SK-N-SH (cell line): ENCODE results near the gene COX10. TPM values are rescaled to one million over a fixed set of nuclear protein-coding genes. Genes with fewer than 3 reads are reported as not detected.

ENCODE experiments used
- CTCF ChIA-PET: fragments of 300-600, 350-600 bp; formaldehyde crosslinking; extraction: SDS; loops from one replicate; lab custom pipeline; 2021; lab: Yijun Ruan, JAX
- POLR2A ChIA-PET: fragments of 350-600 bp; sonication (Branson Sonifier 250); formaldehyde crosslinking; extraction: SDS; loops from one replicate; lab custom pipeline; 2020; ENCODE audit warnings: antibody characterized with exemption, inconsistent platforms; lab: Yijun Ruan, JAX
- DNase-seq: peaks from one replicate; pipeline ENCODE4 v3.0.0; 2012
- H2AFZ ChIP-seq: fragments of 200-600 bp; sonication (generic); 2 replicates; pipeline ENCODE4 v1.8.1; 2016; ENCODE audit warnings: antibody characterized with exemption, mild to moderate bottlenecking, low read depth
- H3F3A ChIP-seq: fragments of 200-600 bp; sonication (generic); replicated peaks from 2 replicates; pipeline ENCODE3; 2016; ENCODE audit warnings: antibody characterized with exemption, mild to moderate bottlenecking; ENCODE audit not compliant: insufficient read depth
- H3K27ac ChIP-seq, 2 experiments: fragments of 200-500 bp in 1 of 2; fragments of 200-600 bp in 1 of 2; sonication (Bioruptor generic) in 1 of 2; sonication (generic), shearing (Covaris generic) in 1 of 2; 2 replicates each; pipeline versions ENCODE4 v1.5.1 to v1.6.1; 2014 to 2016; ENCODE audit warnings: low read depth in 2 of 2, inconsistent platforms in 1 of 2, low read length in 1 of 2, mild to moderate bottlenecking in 1 of 2, mixed read lengths in 1 of 2
- H3K27me3 ChIP-seq: fragments of 200-600 bp; sonication (generic), shearing (Covaris generic); 2 replicates; pipeline ENCODE4 v1.6.1; 2016; ENCODE audit warnings: mixed run types; ENCODE audit not compliant: insufficient read depth
- H3K36me3 ChIP-seq, 2 experiments: fragments of 200-500 bp in 1 of 2; fragments of 200-600 bp in 1 of 2; sonication (Bioruptor generic) in 1 of 2; sonication (generic) in 1 of 2; replicated peaks in 1 of 2; 2 replicates each; pipeline versions ENCODE3 to v1.5.1; 2014 to 2016; ENCODE audit warnings: low read length in 1 of 2, mild to moderate bottlenecking in 1 of 2; ENCODE audit not compliant: insufficient read depth in 2 of 2, control insufficient read depth in 1 of 2
- H3K4me1 ChIP-seq, 2 experiments: fragments of 200-500 bp in 1 of 2; fragments of 200-600 bp in 1 of 2; sonication (Bioruptor generic) in 1 of 2; sonication (generic), shearing (Covaris generic) in 1 of 2; 2 replicates each; pipeline versions ENCODE4 v1.5.1 to v1.6.1; 2014 to 2016; ENCODE audit warnings: low read depth in 1 of 2, low read length in 1 of 2, mixed run types in 1 of 2; ENCODE audit not compliant: insufficient read depth in 2 of 2, control insufficient read depth in 1 of 2
- H3K4me2 ChIP-seq: fragments of 200-600 bp; sonication (generic), shearing (Covaris generic); 2 replicates; pipeline ENCODE4 v1.6.1; 2017; ENCODE audit warnings: mixed run types
- H3K4me3 ChIP-seq, 2 experiments: fragments of 200-500 bp in 1 of 2; fragments of 200-600 bp in 1 of 2; sonication (Bioruptor generic) in 1 of 2; sonication (generic), shearing (Covaris generic) in 1 of 2; 2 replicates each; pipeline versions ENCODE4 v1.5.1 to v1.8.1; 2014 to 2016; ENCODE audit warnings: low read depth in 2 of 2, inconsistent platforms in 1 of 2, low read length in 1 of 2, mild to moderate bottlenecking in 1 of 2, mixed read lengths in 1 of 2, moderate library complexity in 1 of 2
- H3K79me2 ChIP-seq: fragments of 200-600 bp; sonication (generic); 2 replicates; pipeline ENCODE4 v1.8.1; 2017; ENCODE audit warnings: mild to moderate bottlenecking; ENCODE audit not compliant: insufficient read depth
- H3K9ac ChIP-seq: fragments of 200-600 bp; sonication (generic); 2 replicates; pipeline ENCODE4 v1.6.1; 2017; ENCODE audit warnings: mixed run types
- H3K9me2 ChIP-seq: fragments of 200-600 bp; sonication (generic); 2 replicates; pipeline ENCODE4 v1.6.1; 2017; ENCODE audit warnings: mixed run types
- H3K9me3 ChIP-seq: fragments of 200-600 bp; sonication (generic); 2 replicates; pipeline ENCODE4 v1.6.1; 2017; ENCODE audit warnings: mixed run types, mild to moderate bottlenecking, moderate library complexity
- H4K20me1 ChIP-seq: fragments of 200-600 bp; sonication (generic); 2 replicates; pipeline ENCODE4 v1.6.1; 2017; ENCODE audit warnings: mild to moderate bottlenecking, mixed run types; ENCODE audit not compliant: insufficient read depth
- ELF1 ChIP-seq: IDR thresholded peaks from 2 replicates; pipeline ENCODE4 v1.4.0; 2012
- GATA2 ChIP-seq: sonication (generic); formaldehyde crosslinking; IDR thresholded peaks from 2 replicates; pipeline ENCODE4 v1.5.0; 2020; ENCODE audit warnings: mild to moderate bottlenecking, missing genetic modification reagents
- JUND ChIP-seq: IDR thresholded peaks from 2 replicates; pipeline ENCODE4 v1.4.0; 2012
- MEF2A ChIP-seq: IDR thresholded peaks from 2 replicates; pipeline ENCODE4 v1.4.0; 2012; ENCODE audit warnings: low read depth, borderline replicate concordance
- RAD21 ChIP-seq: IDR thresholded peaks from 2 replicates; pipeline ENCODE4 v1.6.1; 2012; ENCODE audit warnings: mild to moderate bottlenecking, low read length
- RCOR1 ChIP-seq: fragments of 150-350 bp; IDR thresholded peaks from 2 replicates; pipeline ENCODE4 v1.6.1; 2017; ENCODE audit warnings: antibody characterized with exemption, low read length
- RFX5 ChIP-seq: IDR thresholded peaks from 2 replicates; pipeline ENCODE4 v1.6.1; 2012; ENCODE audit warnings: mild to moderate bottlenecking, improper control_type of control experiment, low read length
- RXRA ChIP-seq: IDR thresholded peaks from 2 replicates; pipeline ENCODE4 v1.4.0; 2012; ENCODE audit warnings: low read depth, mild to moderate bottlenecking, borderline replicate concordance
- YY1 ChIP-seq: IDR thresholded peaks from 2 replicates; pipeline ENCODE4 v1.4.0; 2012; ENCODE audit warnings: low read depth, mild to moderate bottlenecking
- WGBS: methylation state at CpG from one replicate; pipeline ENCODE4 v1.1.6; 2017; ENCODE audit warnings: low lambda C conversion rate; 5-methylcytosine and 5-hydroxymethylcytosine counted together
- polyA plus RNA-seq, 3 experiments: library from polyadenylated mRNA; depleted of rRNA; stranded (reverse); fragments of >200 nt; gene quantifications; 2 replicates each; pipeline ENCODE4 v1.2.3, GENCODE V29; 2012
- TF ChIP-seq, protein P1 (sequence below): IDR thresholded peaks from 2 replicates; pipeline ENCODE4; 2012
- TF ChIP-seq, protein P2 (sequence below): IDR thresholded peaks from 2 replicates; pipeline ENCODE4 v1.4.0; 2012; ENCODE audit warnings: low read depth, borderline replicate concordance

COX10 gene
- polyA plus RNA-seq, 1 of the 3 experiments (the other 2 are of a cell fraction) = 8.7 TPM

DNA sequence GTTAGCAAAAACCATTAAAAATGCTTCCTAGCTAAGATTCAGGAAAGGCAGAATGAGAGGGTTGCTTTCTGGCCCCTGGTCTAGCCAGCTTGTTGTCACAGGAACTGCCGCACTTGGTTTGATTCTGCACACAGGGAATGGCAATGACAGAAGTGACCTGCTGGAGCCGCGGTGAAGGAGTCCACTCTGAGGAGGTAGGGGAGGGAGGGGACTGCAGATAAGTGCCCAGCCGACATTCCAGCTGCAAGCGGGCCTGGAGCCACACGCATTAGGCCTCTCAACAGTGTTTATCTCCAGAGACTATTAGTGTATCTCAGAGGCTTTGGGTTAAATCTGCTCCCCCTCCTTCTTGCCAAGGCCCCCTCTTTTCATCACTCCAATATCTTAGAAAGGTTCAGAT is 128.7 kb downstream of the COX10 start:
- no peak overlapping the region for H3K4me2 ChIP-seq
- no peaks in the 10 kb centered on the region for H3K27me3 ChIP-seq
- peak overlapping the region in 1 of 2 experiments; percentile 67; a peak in 2 of 4 replicates for H3K27ac ChIP-seq
- H3K4me1 ChIP-seq = peaks cover 0 to 21% of the 10 kb centered on the region in 2 experiments; a peak in 2 of 4 replicates
- H3K79me2 ChIP-seq = no peaks in the 10 kb centered on the region
- DNase-seq = peak; percentile 79
- TF ChIP-seq, protein P1, sequence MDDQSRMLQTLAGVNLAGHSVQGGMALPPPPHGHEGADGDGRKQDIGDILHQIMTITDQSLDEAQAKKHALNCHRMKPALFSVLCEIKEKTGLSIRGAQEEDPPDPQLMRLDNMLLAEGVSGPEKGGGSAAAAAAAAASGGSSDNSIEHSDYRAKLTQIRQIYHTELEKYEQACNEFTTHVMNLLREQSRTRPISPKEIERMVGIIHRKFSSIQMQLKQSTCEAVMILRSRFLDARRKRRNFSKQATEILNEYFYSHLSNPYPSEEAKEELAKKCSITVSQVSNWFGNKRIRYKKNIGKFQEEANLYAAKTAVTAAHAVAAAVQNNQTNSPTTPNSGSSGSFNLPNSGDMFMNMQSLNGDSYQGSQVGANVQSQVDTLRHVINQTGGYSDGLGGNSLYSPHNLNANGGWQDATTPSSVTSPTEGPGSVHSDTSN = no peak
- TF ChIP-seq GATA2 (CRISPR knock-in tag) (peak; percentile 60; the same call in 1 of the 2 replicates), YY1 (no peak)
- WGBS = 58% methylated on average over 6 of the region's 6 CpGs
- no peaks in the 10 kb centered on the region for H3K36me3 ChIP-seq
- no peaks in the 10 kb centered on the region for H3K9me2 ChIP-seq
- H3K4me3 ChIP-seq = no peak overlapping the region
- H3K9me3 ChIP-seq = no peaks in the 10 kb centered on the region
- POLR2A ChIA-PET = no interaction called here
- CTCF ChIA-PET = interaction anchor here (1.0 kb wide), 1 partner anchor 9 kb away, joined by 3 read pairs; no protein-coding TSS in a partner anchor
- no peak overlapping the region for H3K9ac ChIP-seq
- no peak overlapping the region for H2AFZ ChIP-seq
- H4K20me1 ChIP-seq = no peaks in the 10 kb centered on the region
- H3F3A ChIP-seq = no peaks in the 10 kb centered on the region

DNA sequence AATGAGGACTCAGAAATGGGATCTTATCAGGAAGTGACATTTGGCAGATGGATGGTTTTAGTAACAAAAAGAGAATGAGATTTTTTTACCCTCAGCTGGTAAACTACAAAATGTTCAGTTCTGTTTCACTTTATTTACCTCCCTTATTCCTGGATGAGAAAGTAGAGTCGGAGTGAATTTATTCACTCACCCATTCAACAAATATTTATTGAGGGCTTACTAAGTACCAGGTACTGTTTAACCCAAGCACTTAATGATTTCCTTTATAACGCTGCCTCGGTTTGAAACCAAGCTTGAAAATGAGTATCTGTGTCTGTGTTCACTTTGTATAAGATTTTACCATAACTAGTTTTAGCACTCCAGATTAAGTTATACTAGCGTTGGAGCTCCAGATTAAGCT is 129.3 kb downstream of the COX10 start:
- H3K4me1 ChIP-seq = peaks cover 0 to 21% of the 10 kb centered on the region in 2 experiments; a peak in 2 of 4 replicates
- DNase-seq = no peak
- no peaks in the 10 kb centered on the region for H3K9me2 ChIP-seq
- H3K27me3 ChIP-seq = no peaks in the 10 kb centered on the region
- H3K4me3 ChIP-seq = no peak overlapping the region
- no peak overlapping the region for H2AFZ ChIP-seq
- H3K79me2 ChIP-seq = no peaks in the 10 kb centered on the region
- no peaks in the 10 kb centered on the region for H4K20me1 ChIP-seq
- H3K9me3 ChIP-seq = no peaks in the 10 kb centered on the region
- no peak for TF ChIP-seq JUND
- TF ChIP-seq RCOR1 = no peak
- no peak for TF ChIP-seq RFX5
- TF ChIP-seq MEF2A = no peak
- no peak for TF ChIP-seq RXRA
- no peak for TF ChIP-seq RAD21
- TF ChIP-seq, protein P2, sequence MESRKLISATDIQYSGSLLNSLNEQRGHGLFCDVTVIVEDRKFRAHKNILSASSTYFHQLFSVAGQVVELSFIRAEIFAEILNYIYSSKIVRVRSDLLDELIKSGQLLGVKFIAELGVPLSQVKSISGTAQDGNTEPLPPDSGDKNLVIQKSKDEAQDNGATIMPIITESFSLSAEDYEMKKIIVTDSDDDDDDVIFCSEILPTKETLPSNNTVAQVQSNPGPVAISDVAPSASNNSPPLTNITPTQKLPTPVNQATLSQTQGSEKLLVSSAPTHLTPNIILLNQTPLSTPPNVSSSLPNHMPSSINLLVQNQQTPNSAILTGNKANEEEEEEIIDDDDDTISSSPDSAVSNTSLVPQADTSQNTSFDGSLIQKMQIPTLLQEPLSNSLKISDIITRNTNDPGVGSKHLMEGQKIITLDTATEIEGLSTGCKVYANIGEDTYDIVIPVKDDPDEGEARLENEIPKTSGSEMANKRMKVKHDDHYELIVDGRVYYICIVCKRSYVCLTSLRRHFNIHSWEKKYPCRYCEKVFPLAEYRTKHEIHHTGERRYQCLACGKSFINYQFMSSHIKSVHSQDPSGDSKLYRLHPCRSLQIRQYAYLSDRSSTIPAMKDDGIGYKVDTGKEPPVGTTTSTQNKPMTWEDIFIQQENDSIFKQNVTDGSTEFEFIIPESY = no peak
- TF ChIP-seq GATA2 (CRISPR knock-in tag) = no peak
- TF ChIP-seq ELF1 = no peak
- CTCF ChIA-PET = no interaction called here
- no peaks in the 10 kb centered on the region for H3K36me3 ChIP-seq
- H3F3A ChIP-seq = no peaks in the 10 kb centered on the region
- H3K9ac ChIP-seq = no peak overlapping the region
- POLR2A ChIA-PET = no interaction called here
- peak overlapping the region in 1 of 2 experiments; percentile 67; a peak in 2 of 4 replicates for H3K27ac ChIP-seq
- no peak overlapping the region for H3K4me2 ChIP-seq
- 95% methylated on average over 4 of the region's 4 CpGs for whole genome bisulfite sequencing
